ENCODE data around the gene APPL2. TPM values are rescaled to one million over a fixed set of nuclear protein-coding genes. Genes with fewer than 3 reads are reported as not detected.

Gene APPL2
- total RNA-seq, 4 donors from 2014 or later, result 12.8 to 24.3 (median 19.8) TPM

- Histone ChIP-seq H3K36me3 (peaks cover 0 to 28% of the 10 kb centered on the region in 2 donors), H3K4me1 (peaks cover 48 to 55% of the 10 kb centered on the region in 2 donors), H3K4me3 (no peak overlapping the region), H3K9me3 (no peaks in the 10 kb centered on the region), H3K27me3 (no peaks in the 10 kb centered on the region), H3K27ac (no peak overlapping the region)
- TF ChIP-seq CTCF (IDR thresholded peaks at IDR 0.05 in 4 of 5, conservative IDR thresholded peaks at IDR 0.05 in 1 of 5) (no peak), POLR2A (IDR thresholded peaks at IDR 0.05) (no peak)
- ATAC-seq (no peak), DNase-seq (no peak)
- in situ Hi-C loops (cut with MboI; ENCODE audit: low sequenced_read_pairs in 4 of 4) (no loop called here), intact Hi-C loops (cut with DNase I; ENCODE audit: low total_unique reads) (loop anchor here (10.0 kb wide), 1 partner anchor 1444 kb away; no protein-coding TSS in a partner anchor)
Measured at GRCh38 chr12:105228966-105229365, 7.0 kb downstream of the APPL2 start.

GRCh38 chr12:105228494-105228893, 7.5 kb downstream of the APPL2 start:
- Histone ChIP-seq H3K9me3 (no peaks in the 10 kb centered on the region), H3K36me3 (peaks cover 0 to 28% of the 10 kb centered on the region in 2 donors), H3K4me1 (peaks cover 46 to 50% of the 10 kb centered on the region in 2 donors), H3K27me3 (no peaks in the 10 kb centered on the region), H3K4me3 (no peak overlapping the region), H3K27ac (no peak overlapping the region)
- ATAC-seq (no peak), DNase-seq (no peak)
- intact Hi-C loops (cut with DNase I; ENCODE audit: low total_unique reads), result loop anchor here (10.0 kb wide), 1 partner anchor 1444 kb away; no protein-coding TSS in a partner anchor
- no peak for TF ChIP-seq POLR2A (IDR thresholded peaks at IDR 0.05)
- TF ChIP-seq CTCF (IDR thresholded peaks at IDR 0.05 in 4 of 5, conservative IDR thresholded peaks at IDR 0.05 in 1 of 5), result no peak
- in situ Hi-C loops (cut with MboI; ENCODE audit: low sequenced_read_pairs in 4 of 4), result no loop called here

- Histone ChIP-seq H3K27ac (no peak overlapping the region), H3K9me3 (no peaks in the 10 kb centered on the region), H3K27me3 (no peaks in the 10 kb centered on the region), H3K4me3 (no peak overlapping the region), H3K36me3 (peaks cover 0 to 31% of the 10 kb centered on the region in 2 donors), H3K4me1 (peaks cover 39 to 44% of the 10 kb centered on the region in 2 donors)
- ATAC-seq, result no peak
- no peak for DNase-seq
- intact Hi-C loops (cut with DNase I; ENCODE audit: low total_unique reads) (loop anchor here (10.0 kb wide), 1 partner anchor 1443 kb away; no protein-coding TSS in a partner anchor), in situ Hi-C loops (cut with MboI; ENCODE audit: low sequenced_read_pairs in 4 of 4) (no loop called here)
- no peak for TF ChIP-seq CTCF (IDR thresholded peaks at IDR 0.05 in 4 of 5, conservative IDR thresholded peaks at IDR 0.05 in 1 of 5)
- TF ChIP-seq POLR2A (IDR thresholded peaks at IDR 0.05), result no peak
Measured at GRCh38 chr12:105227879-105228278, 8.1 kb downstream of the APPL2 start.

- in situ Hi-C loops (cut with MboI; ENCODE audit: low sequenced_read_pairs in 4 of 4), result no loop called here
- Histone ChIP-seq H3K9me3 (no peaks in the 10 kb centered on the region), H3K36me3 (peaks cover 0 to 45% of the 10 kb centered on the region in 2 donors), H3K4me1 (peaks cover 36 to 37% of the 10 kb centered on the region in 2 donors), H3K27ac (peak overlapping the region; percentile 42 to 75 (median 47)), H3K4me3 (no peak overlapping the region), H3K27me3 (no peaks in the 10 kb centered on the region)
- DNase-seq, result peak; percentile 72 to 74
- ATAC-seq, result peak; percentile 93 to 96
- intact Hi-C loops (cut with DNase I; ENCODE audit: low total_unique reads), result loop anchor here (10.0 kb wide), 1 partner anchor 1441 kb away; no protein-coding TSS in a partner anchor
- no peak for TF ChIP-seq CTCF (IDR thresholded peaks at IDR 0.05 in 4 of 5, conservative IDR thresholded peaks at IDR 0.05 in 1 of 5)
- TF ChIP-seq POLR2A (IDR thresholded peaks at IDR 0.05), result peak in 1 of 2 donors; percentile 23
Measured at GRCh38 chr12:105226219-105226618, 9.8 kb downstream of the APPL2 start.
